Activated CD8-positive, alpha-beta T cell treated with anti-CD3 and anti-CD28 coated beads, Interleukin-2, amount 10 ng/mL, durations not matched to agents 7 days and 5 days (primary cell): ENCODE data around the gene ATP6V0A4. TPM values are rescaled to one million over a fixed set of nuclear protein-coding genes. Genes with fewer than 3 reads are reported as not detected.

Source experiments
- total RNA-seq, 2 experiments: library from RNA; stranded (reverse); gene quantifications; one replicate each; pipeline ENCODE4 v1.2.3, GENCODE V29; 2021

The ATP6V0A4 gene
- total RNA-seq, 2 experiments from 2014 or later = not detected

Other genes starting within 250 kb of the ATP6V0A4 start
- 1 to 10 TPM; 3.5 to 4.3 TPM for gene SVOPL, start 96.8 kb downstream of the ATP6V0A4 start, total RNA-seq
- not detected for gene TMEM213, start 202 bp downstream of the ATP6V0A4 start, total RNA-seq
- gene KIAA1549, start 183.2 kb upstream of the ATP6V0A4 start, total RNA-seq = 1 to 10 TPM; 1.2 to 1.5 TPM
- gene ZC3HAV1L, start 237.8 kb upstream of the ATP6V0A4 start, total RNA-seq = 10 to 100 TPM; 17.3 to 20.2 TPM